ENCODE results near the gene TOP1. TPM values are rescaled to one million over a fixed set of nuclear protein-coding genes. Genes with fewer than 3 reads are reported as not detected.
A peak's percentile ranks its signal among the peaks of the same experiment; 100 is the strongest.

TOP1 gene
- total RNA-seq, 1 experiment from 2014 or later = 29.1 TPM

DNA sequence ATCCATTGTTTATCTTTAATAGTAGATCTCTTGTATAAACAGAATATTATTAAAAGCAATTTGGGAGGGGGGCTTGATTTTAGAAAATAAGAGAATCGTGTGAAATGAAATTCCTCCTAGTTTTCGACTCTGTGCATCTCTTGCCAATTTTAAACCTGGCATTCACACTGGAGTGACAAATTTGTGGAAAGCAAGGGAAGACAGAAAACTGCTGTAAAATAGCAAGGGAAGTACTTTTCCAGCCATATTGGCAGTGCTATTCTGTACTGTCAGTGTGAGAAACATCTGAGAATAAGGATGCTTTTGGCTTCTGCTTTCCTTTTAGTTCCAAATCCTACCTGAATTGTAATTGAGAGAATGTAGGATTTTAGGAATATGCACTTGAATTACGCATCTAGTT is 40.2 kb downstream of the TOP1 start:
- ChIA-PET POLR2A (ENCODE audit: unreplicated experiment) (no interaction called here), CTCF (no interaction called here)
- H3K27me3 ChIP-seq (ENCODE audit: low read length) = no peaks in the 10 kb centered on the region
- no peak overlapping the region for H3K27ac ChIP-seq (ENCODE audit: low read length)
- no TSS peak for BruUV-seq (replicated peaks)
- H3K79me2 ChIP-seq (ENCODE audit: low read length) = peaks cover 94% of the 10 kb centered on the region
- no peak overlapping the region for H2AFZ ChIP-seq (ENCODE audit: low read length)
- no peak overlapping the region for H3K4me3 ChIP-seq (ENCODE audit: low read length)
- no peak for DNase-seq
- intact Hi-C loops (cut with micrococcal nuclease) = no loop called here
- H3K9me3 ChIP-seq (ENCODE audit: low read length) = no peaks in the 10 kb centered on the region
- H4K20me1 ChIP-seq (ENCODE audit: low read length) = peaks cover 10% of the 10 kb centered on the region; the same call in 1 of the 2 replicates
- H3F3A ChIP-seq (ENCODE audit: low read length, unreplicated experiment) = peaks cover 8% of the 10 kb centered on the region
- peaks cover 47% of the 10 kb centered on the region for H3K36me3 ChIP-seq (ENCODE audit: low read depth, low read length)
- no peak overlapping the region for H3K4me2 ChIP-seq (ENCODE audit: low read length)
- no peaks in the 10 kb centered on the region for H3K9me2 ChIP-seq (replicated peaks; ENCODE audit: low read length)
- ATAC-seq = no peak
- TF ChIP-seq EZH2 (IDR thresholded peaks at IDR 0.05; ENCODE audit: low read length, unreplicated experiment) = no peak
- no peak for TF ChIP-seq EZH2phosphoT487 (IDR thresholded peaks at IDR 0.05; ENCODE audit: borderline replicate concordance, low read length)
- TF ChIP-seq, protein P1, sequence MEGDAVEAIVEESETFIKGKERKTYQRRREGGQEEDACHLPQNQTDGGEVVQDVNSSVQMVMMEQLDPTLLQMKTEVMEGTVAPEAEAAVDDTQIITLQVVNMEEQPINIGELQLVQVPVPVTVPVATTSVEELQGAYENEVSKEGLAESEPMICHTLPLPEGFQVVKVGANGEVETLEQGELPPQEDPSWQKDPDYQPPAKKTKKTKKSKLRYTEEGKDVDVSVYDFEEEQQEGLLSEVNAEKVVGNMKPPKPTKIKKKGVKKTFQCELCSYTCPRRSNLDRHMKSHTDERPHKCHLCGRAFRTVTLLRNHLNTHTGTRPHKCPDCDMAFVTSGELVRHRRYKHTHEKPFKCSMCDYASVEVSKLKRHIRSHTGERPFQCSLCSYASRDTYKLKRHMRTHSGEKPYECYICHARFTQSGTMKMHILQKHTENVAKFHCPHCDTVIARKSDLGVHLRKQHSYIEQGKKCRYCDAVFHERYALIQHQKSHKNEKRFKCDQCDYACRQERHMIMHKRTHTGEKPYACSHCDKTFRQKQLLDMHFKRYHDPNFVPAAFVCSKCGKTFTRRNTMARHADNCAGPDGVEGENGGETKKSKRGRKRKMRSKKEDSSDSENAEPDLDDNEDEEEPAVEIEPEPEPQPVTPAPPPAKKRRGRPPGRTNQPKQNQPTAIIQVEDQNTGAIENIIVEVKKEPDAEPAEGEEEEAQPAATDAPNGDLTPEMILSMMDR (conservative IDR thresholded peaks at IDR 0.05; ENCODE audit: low read depth, low read length) = no peak
- H3K4me1 ChIP-seq (ENCODE audit: insufficient read depth, low read length) = peaks cover 43% of the 10 kb centered on the region
- no peak overlapping the region for H3K9ac ChIP-seq (ENCODE audit: low read length)

DNA sequence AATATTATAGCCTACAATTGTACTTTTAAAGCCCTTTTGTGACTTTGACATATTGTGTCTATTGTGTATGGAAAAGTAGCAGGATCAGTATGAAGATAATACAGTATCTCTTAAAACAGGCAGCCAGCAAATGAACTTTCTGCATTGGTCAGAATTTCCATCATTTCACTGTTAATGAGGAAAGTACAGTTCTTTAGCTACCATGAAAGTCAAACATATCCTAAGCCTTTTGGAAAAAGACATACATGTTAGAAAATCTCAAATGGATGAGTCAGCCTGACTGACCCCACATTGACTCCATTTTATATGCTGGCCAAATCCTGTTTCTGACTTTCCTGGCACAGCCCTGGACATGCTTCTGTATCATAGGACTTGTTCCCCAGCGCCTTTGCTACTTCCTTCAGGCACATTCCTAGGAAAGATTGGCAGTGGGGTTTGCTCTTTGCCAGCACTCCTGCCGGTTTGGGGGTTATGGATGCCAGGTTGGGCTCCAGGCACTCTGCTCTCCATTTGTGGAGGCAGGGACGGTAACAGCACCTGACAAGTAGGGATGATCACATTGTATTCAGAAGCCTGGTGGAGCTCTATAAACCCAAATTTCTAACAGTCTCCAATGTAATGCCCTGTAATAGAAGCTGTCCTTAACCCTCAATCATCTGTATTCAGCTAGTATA is 43.7 kb downstream of the TOP1 start:
- H3K9me3 ChIP-seq (ENCODE audit: low read length) = no peaks in the 10 kb centered on the region
- POLR2A ChIA-PET (ENCODE audit: unreplicated experiment) = interaction anchor here (0.7 kb wide), 2 partner anchors 37 to 269 kb away, joined by 3 read pairs; no protein-coding TSS in a partner anchor
- peaks cover 54% of the 10 kb centered on the region for H3K36me3 ChIP-seq (ENCODE audit: low read depth, low read length)
- CTCF ChIA-PET = interaction anchor here (1.4 kb wide), 1 partner anchor 82 kb away, joined by 9 read pairs; no protein-coding TSS in a partner anchor
- peaks cover 97% of the 10 kb centered on the region for H3K79me2 ChIP-seq (ENCODE audit: low read length)
- peaks cover 40% of the 10 kb centered on the region for H3K4me1 ChIP-seq (ENCODE audit: insufficient read depth, low read length)
- H3K4me3 ChIP-seq (ENCODE audit: low read length) = peak overlapping the region; percentile 15; the same call in 1 of the 2 replicates
- peaks cover 12% of the 10 kb centered on the region for H4K20me1 ChIP-seq (ENCODE audit: low read length)
- peak overlapping the region; percentile 82 for H3K27ac ChIP-seq (ENCODE audit: low read length)
- H3K4me2 ChIP-seq (ENCODE audit: low read length) = peak overlapping the region; percentile 68
- DNase-seq = peak; percentile 90
- peak; percentile 93 for ATAC-seq
- no peaks in the 10 kb centered on the region for H3K9me2 ChIP-seq (replicated peaks; ENCODE audit: low read length)
- intact Hi-C loops (cut with micrococcal nuclease) = loop anchor here (1.0 to 2.0 kb wide), 4 partner anchors 14 to 69 kb away; no protein-coding TSS in a partner anchor
- no TSS peak for BruUV-seq (replicated peaks)
- H3F3A ChIP-seq (ENCODE audit: low read length, unreplicated experiment) = peaks cover 8% of the 10 kb centered on the region
- H2AFZ ChIP-seq (ENCODE audit: low read length) = 0 out of 2 replicates have a peak overlapping the region, but pooled peaks have one; percentile 18
- peak overlapping the region; percentile 19; the same call in 1 of the 2 replicates for H3K9ac ChIP-seq (ENCODE audit: low read length)
- no peaks in the 10 kb centered on the region for H3K27me3 ChIP-seq (ENCODE audit: low read length)
- no peak for TF ChIP-seq EZH2phosphoT487 (IDR thresholded peaks at IDR 0.05; ENCODE audit: borderline replicate concordance, low read length)
- TF ChIP-seq EZH2 (IDR thresholded peaks at IDR 0.05; ENCODE audit: low read length, unreplicated experiment) = no peak
- TF ChIP-seq, protein P1 (conservative IDR thresholded peaks at IDR 0.05; ENCODE audit: low read depth, low read length) = no peak

Measured in PC-3 (cell line).